ENCODE measurements around the gene FAM177B. TPM values are rescaled to one million over a fixed set of nuclear protein-coding genes. Genes with fewer than 3 reads are reported as not detected.

The FAM177B gene
- polyA plus RNA-seq, 3 donors = 0.10 to 2.1 (median 0.67) TPM

DNA sequence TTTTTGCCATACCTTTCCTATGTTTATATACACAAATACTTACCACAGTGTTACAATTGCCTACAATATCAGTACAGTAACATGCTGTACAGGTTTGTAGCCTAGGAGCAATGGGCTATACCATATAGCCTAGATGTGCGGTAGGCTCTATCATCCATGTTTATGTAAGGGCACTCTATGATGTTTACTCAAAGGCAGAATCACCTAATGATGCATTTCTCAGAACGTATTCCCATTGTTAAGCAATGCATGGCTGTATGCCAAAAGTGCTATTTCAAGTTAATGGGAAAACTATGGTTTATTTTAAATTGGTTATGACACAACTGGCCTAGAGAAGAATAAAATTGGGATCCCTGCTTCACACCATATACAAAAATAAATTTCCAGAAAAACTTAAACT, 41.0 kb downstream of the FAM177B start:
- 43 to 47% (median 43%) methylated on average over 2 of the region's 2 CpGs for WGBS, 3 donors
- H3K27ac ChIP-seq (ENCODE audit: low read depth, low read length) = no peak overlapping the region

DNA sequence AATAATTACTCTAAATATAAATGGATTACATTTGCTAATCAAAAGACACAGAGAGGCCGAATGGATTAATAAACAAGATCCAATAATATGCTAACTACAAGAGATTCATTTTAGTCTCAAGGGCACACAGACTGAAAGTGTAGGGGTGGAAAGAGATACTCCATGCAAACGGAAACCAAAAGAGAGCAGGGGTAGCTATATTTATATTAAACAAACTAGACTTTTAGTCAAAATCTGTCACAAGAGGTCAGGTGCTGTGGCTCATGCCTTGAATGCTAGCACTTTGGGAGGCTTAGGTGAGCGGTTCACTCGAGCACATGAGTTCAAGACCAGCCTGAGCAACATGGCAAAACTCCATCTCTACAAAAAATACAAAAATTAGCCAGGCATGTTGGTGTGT, 44.2 kb downstream of the FAM177B start:
- no peak overlapping the region for H3K27ac ChIP-seq (ENCODE audit: low read depth, low read length)
- WGBS, 3 donors = 65 to 74% (median 69%) methylated on average over 4 of the region's 4 CpGs

DNA sequence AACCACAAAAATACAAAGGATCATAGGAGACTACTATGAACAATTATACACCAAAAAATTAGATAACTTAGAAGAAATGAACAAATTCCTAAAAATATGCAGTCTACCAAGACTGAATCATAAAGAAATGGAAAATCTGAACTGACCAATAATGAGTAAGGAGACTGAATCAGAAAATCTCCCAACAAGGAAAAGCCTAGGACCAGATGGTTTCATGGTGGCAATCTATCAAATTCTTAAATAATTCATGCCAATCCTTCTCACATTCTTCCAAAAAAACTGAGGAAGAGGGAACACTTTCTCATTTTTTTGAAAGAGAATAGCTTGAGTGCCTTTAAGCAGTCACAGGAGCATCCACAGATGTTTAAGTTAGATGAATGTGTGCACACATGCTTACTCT, 46.0 kb downstream of the FAM177B start:
- H3K27ac ChIP-seq (ENCODE audit: low read depth, low read length) = no peak overlapping the region

DNA sequence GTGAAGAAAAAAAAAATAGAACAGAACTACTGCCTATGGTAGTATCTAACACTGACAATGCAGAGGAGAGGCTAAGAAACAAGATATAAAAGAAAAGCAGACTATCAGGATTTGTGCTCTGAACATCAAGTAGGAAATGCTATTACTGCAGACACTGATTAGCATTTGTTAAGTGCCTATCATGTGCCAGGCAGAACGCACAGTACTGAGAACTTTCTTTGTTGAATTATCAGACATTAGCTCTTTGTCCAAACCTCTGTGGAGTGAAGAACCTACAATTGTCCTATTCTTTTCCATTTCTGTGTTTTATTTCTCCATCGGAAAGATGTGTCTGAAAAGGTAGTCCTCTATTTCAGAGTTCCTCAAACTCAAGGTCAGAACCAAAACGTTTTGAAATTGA, 47.4 kb downstream of the FAM177B start:
- H3K27ac ChIP-seq (ENCODE audit: low read depth, low read length) = no peak overlapping the region
- 28 to 51% (median 48%) methylated on average over 3 of the region's 3 CpGs for WGBS, 3 donors

DNA sequence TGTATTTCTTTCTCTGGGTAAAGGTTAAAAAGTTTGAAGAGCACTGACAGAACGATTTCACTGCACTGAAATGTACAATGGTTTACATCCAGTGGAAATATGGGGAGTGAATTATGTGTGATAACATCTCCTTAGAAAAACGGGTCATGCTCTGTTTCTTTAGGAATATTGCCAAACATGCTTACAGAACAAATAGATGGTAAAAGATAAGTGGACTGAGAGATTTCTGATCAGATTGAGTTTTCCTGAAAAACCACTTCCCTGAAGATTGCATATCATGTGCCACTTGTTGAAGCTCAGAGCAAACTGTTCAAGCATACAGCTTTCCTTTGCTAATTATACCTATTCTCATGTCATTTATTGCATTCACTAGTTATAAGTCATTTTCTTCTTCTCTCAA, 47.9 kb downstream of the FAM177B start:
- no peak overlapping the region for H3K27ac ChIP-seq (ENCODE audit: low read depth, low read length)
- 6 to 13% (median 8%) methylated on average over 2 of the region's 2 CpGs for WGBS, 3 donors

DNA sequence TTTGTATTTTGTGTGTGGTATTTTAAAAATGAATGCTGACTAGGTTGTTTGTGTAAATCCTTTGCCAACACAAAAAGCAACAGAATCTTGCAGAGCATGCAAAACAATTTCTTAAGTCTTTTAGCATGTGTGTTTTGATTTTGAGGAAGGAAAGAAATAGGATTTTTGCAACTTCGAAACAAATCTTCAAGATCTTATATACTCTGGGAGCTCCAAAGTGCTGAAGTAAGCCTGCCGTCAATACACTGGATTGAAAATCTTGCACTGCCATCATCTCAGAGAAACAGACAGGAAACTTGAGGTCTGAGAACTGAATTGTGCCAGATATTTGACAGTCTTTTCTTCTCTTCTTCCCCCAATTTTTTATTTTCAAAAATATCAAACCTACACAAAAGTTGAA, 48.5 kb downstream of the FAM177B start:
- no peak overlapping the region for H3K27ac ChIP-seq (ENCODE audit: low read depth, low read length)
- 38 to 82% (median 39%) methylated on average over 2 of the region's 2 CpGs for WGBS, 3 donors

DNA sequence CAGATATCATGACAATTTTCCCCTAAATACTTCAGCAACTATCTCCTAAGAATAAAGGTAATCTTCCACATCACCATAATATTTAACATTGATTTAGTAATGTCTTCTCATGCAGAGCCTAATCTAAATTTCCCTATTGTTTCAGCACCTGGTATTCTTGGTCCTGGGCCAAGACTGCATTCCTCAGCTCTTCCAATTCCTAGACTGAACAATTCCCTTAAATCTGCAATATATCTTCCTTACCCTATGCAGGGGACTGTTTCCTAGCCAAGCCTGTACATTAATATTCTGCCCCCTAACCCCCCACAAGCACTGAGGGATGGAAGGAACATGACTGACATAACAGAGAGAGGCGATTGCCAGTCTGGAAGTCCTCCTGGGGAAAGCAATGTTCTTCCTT, 49.1 kb downstream of the FAM177B start:
- WGBS, 3 donors = 40 to 68% (median 53%) methylated on average over 1 of the region's 1 CpG
- no peak overlapping the region for H3K27ac ChIP-seq (ENCODE audit: low read depth, low read length)

DNA sequence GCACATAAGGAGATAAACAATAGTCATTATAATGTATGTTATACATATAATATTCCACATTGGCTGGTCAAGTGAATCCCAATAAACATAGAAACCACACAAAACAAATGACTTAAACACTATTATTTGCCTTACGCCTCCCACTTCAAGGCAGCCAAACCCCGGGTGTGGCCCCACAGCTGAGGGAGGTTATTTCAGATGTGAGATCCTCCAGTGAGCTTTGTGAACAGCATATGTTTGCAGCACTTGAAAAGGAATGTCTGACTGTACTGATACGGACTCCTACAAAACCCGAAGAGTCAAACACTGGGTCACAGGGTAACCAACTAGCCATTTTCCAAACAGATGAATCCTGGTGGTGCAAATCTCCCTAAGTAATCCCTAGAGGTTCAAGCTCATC, 50.7 kb downstream of the FAM177B start:
- no peak overlapping the region for H3K27ac ChIP-seq (ENCODE audit: low read depth, low read length)
- 55 to 82% (median 68%) methylated on average over 4 of the region's 4 CpGs for WGBS, 3 donors

DNA sequence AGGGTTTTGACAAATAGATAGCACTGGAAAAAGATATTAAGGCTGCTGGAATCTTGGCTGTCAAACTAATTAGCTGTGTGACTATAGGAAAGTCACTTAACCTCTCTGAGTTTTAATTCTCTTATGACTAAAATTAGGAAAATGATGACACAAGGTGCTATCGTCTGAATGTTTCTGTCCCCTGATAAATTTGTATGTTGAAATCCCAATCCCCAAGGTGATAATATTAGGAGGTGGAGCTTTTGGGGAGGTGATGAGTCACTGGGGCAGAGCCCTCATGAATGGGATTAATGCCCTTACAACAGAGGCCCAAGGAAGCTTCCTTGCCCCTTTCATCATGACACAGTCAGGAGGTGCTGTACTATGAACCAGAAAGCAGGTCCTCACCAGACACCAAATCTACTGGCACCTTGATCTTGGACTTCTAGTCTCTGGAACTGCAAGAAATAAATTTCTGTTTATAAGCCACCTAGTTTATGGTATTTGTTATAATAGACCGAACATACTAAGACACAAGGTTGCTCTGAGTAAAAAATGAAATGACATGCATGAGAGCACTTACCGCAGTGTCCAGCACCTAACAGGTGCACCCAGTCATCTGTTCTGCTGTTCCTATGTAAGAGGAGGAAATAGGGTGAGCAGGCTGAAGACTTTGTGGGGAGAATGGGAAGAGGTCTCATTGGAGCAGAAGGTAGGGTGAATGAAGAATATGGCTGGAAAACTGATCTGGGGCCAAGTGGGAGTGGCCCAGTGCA, 51.6 kb downstream of the FAM177B start:
- no peak overlapping the region for H3K27ac ChIP-seq (ENCODE audit: low read depth, low read length)
- WGBS, 3 donors = 76 to 79% (median 77%) methylated on average over 3 of the region's 3 CpGs

DNA sequence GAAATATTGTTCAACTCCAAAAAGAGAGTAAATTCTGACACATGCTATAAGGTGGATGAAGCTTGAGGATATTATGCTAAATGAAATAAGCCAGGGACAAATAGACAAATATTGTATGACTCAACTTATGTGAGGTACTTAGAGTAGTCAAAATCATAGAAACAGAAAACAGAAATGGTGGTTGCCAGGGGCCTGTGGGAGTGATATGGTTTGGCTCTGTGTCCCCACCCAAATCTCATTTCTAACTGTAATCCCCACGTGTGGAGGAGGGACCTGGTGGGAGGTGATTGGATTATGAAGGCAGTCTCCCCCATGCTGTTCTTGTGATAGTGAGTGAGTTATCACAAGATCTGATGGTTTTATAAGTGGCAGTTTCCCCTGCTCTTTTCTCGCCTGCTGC, 53.1 kb downstream of the FAM177B start:
- WGBS, 3 donors = 71 to 80% (median 77%) methylated on average over 2 of the region's 2 CpGs
- H3K27ac ChIP-seq (ENCODE audit: low read depth, low read length) = no peak overlapping the region

DNA sequence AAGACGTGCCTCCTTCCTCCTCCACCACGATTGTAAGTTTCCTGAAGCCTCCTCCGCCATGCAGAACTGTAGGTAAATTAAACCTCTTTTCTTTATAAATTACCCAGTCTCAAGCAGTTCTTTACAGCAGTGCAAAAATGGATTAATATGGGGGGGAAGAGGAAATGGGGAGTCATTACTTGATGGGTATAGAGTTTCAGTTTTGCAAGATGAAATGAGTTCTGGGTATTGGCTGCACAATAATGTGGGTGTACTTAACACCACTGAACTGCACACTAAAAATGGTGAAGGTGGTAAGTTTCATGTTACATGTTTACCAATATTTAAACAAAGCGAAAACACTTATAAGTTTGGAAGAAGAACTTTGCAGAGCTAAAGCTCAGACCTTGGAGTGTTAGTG, 53.5 kb downstream of the FAM177B start:
- H3K27ac ChIP-seq (ENCODE audit: low read depth, low read length) = no peak overlapping the region

DNA sequence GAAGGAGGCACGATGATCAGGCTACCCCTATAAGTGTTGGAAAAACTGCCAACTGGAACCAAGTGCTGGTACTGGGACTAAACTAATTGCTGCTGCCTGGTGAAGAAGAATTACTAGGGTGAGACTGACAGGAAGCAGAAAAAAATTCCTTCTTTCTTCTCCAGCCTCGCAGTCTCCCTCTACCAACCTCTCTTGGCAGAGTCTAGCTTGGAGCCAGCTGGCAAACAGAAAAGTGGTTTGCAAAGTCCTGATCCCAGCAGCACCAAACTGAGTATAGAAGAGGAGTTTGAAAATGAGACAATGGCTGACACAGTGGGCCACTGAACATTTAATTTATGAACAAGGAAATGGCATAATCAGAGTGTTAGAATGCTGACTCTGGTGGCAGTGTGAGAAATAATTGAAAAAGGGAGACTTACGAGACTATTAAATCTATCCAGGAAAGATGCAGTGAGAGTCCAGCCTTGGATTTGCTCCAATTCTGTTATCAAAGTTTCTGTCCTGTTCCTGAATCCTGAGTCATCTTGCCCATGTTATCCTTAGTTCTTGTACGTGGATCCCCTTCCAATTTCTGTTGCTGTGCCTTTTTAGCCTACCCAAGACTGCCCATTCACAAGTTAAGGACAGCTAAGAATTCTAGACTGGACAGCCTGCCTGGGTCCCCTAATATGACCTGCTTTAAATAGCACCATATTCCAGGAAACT, 54.2 kb downstream of the FAM177B start:
- H3K27ac ChIP-seq (ENCODE audit: low read depth, low read length) = no peak overlapping the region
- 58 to 60% (median 58%) methylated on average over 4 of the region's 4 CpGs for WGBS, 3 donors

More for the DNA sequence above, 53.5 kb downstream of the FAM177B start:
- WGBS, 3 donors = 68 to 81% (median 79%) methylated on average over 4 of the region's 4 CpGs

DNA sequence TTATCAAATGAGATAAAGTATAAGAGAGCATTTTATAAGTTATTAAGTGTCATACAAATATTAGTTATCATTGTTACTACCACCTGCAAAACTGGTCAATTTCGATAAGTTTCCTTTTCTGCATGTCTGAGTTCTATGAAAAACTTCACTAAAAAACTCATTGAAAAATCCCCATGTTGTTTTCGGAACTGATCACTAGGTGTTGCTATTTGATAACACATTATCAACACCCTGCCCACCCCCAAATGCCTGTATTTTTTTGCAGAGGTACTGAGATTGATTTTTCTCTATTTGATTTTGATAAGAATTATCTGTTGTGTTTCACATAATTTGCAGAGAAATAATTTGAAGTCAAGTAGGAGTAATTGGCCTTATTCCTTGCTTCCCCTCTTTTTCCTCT, 55.7 kb downstream of the FAM177B start:
- H3K27ac ChIP-seq (ENCODE audit: low read depth, low read length) = no peak overlapping the region
- WGBS, 3 donors = 7 to 14% (median 13%) methylated on average over 2 of the region's 2 CpGs

DNA sequence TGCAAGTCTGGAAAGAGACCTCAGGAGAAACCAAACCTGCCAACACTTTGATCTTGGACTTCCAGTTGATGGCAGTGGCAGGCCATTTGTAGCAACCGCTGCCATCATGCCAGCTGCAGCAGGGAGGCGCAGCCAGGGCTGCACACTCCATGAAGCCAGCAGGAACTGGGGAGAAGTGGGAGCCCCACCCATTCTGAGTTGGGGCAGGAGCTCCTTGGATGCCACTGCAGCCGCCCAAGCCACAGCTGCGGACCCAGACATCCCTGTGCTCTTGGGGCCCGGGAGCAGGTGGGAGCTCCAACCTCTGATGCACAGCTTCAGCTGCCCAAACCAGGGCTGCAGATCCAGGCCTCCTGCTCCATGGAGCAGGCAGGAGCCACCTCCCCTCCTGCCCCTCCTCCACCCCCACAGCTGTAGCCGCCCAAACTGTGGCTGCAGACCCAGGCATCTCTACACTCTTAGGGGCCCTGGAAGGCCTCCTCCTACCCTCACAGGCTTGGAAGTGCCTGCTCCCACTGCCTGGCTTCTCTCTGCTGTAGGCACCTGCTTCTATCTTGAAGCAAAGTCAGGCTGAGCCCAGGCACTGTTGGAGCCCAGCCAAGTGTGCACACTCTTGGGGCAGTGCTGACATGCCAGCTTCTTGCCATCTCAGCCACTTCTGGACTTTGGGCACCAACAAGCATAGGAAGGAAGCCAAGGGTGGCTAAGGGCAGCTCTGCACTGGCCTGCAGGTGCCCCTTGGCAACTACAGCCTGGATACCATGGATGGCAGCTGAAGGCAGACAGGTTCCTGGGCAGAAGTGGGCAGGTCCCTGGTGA, 57.9 kb downstream of the FAM177B start:
- WGBS, 3 donors = 77 to 92% (median 82%) methylated on average over 5 to 6 of the region's 6 CpGs
- H3K27ac ChIP-seq (ENCODE audit: low read depth, low read length) = no peak overlapping the region

DNA sequence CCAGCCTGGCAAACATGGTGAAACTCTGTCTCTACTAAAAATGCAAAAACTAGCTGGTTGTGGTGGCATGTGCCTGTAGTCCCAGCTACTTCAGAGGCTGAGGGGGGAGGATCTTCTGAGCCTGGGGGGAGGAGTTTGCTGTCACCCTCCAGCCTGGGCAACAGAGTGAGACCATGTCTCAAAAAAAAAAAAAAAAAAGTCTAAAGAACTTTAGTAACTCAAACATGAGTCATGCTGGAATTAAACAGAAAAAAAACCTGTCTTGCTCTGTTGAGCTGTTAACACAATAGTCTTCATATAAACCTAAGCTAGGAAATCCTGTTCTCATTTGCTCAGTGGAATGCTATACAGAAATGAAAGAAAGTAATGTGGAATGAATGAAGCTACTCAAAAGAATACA, 61.1 kb downstream of the FAM177B start:
- H3K27ac ChIP-seq (ENCODE audit: low read depth, low read length) = no peak overlapping the region

DNA sequence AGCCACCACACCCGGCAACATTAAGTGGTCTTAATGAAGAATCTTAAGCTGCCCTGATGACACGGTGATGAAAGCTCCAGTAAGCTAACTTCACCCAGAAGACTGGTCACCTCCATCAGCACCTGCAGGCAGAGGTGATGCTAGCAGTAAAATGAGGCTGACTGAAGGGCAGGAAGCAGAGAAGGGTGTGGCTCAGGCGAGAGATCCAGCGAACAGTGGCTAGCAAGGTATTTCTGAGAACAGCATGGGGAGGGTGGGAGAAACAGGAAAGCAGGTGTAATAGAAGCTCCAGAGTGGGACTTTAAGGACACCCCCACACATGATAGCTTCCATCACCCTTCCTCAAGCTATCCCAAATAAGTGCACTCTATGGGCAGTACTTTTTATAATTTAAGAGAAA, 62.0 kb downstream of the FAM177B start:
- 84 to 87% (median 84%) methylated on average over 4 of the region's 4 CpGs for WGBS, 3 donors
- H3K27ac ChIP-seq (ENCODE audit: low read depth, low read length) = no peak overlapping the region

Measured in adipose tissue (tissue), 3 donors.